CD14-positive monocyte (primary cell): ENCODE data around the gene ACOT7. TPM values are rescaled to one million over a fixed set of nuclear protein-coding genes. Genes with fewer than 3 reads are reported as not detected.

Experiments
- DNase-seq, 3 donors: peaks; one replicate each; pipeline ENCODE4 v3.0.0-alpha.2; 2011 to 2022
- H2AFZ ChIP-seq: 2 replicates; pipeline ENCODE4 v1.6.0; 2012; ENCODE audit warnings: mild to moderate bottlenecking, low read depth, low read length, inconsistent platforms; ENCODE audit not compliant: insufficient read depth, poor library complexity, severe bottlenecking
- H3K27ac ChIP-seq, 2 donors: 1 replicate in 1 of 2; 2 replicates in 1 of 2; pipeline ENCODE4 v1.5.1; 2012 to 2013; ENCODE audit warnings: low read length in 2 of 2, control low read depth in 1 of 2, inconsistent platforms in 1 of 2, low read depth in 1 of 2, mild to moderate bottlenecking in 1 of 2
- H3K27me3 ChIP-seq, 2 donors: one replicate each; pipeline versions ENCODE4 v1.6.0 to v1.6.1; 2011 to 2013; ENCODE audit warnings: low read length in 2 of 2; ENCODE audit not compliant: control insufficient read depth in 2 of 2, insufficient read depth in 2 of 2
- H3K36me3 ChIP-seq, 2 donors: replicated peaks in 1 of 2; 1 replicate in 1 of 2; 2 replicates in 1 of 2; pipeline versions ENCODE4 v1.5.1 to v1.6.1; 2012 to 2013; ENCODE audit warnings: low read length in 2 of 2, control low read depth in 1 of 2, inconsistent platforms in 1 of 2, mild to moderate bottlenecking in 1 of 2; ENCODE audit not compliant: insufficient read depth in 2 of 2, control insufficient read depth in 1 of 2
- H3K4me1 ChIP-seq, 2 donors: 1 replicate in 1 of 2; 2 replicates in 1 of 2; pipeline versions ENCODE4 v1.5.1 to v1.6.1; 2012 to 2013; ENCODE audit warnings: low read length in 2 of 2, control low read depth in 1 of 2, inconsistent platforms in 1 of 2, mild to moderate bottlenecking in 1 of 2, moderate library complexity in 1 of 2; ENCODE audit not compliant: insufficient read depth in 2 of 2, control insufficient read depth in 1 of 2
- H3K4me2 ChIP-seq: replicated peaks from 2 replicates; pipeline ENCODE3; 2012; ENCODE audit warnings: low read length, moderate library complexity, mild to moderate bottlenecking; ENCODE audit not compliant: poor library complexity, severe bottlenecking; ENCODE audit errors: extremely low read depth
- H3K4me3 ChIP-seq, 3 experiments: fragments of 200-600 bp in 1 of 3; sonication (generic) in 1 of 3; replicated peaks in 1 of 3; 1 replicate in 2 of 3; 2 replicates in 1 of 3; pipeline ENCODE4 v1.5.1; 2011 to 2013; ENCODE audit warnings: low read length in 3 of 3, mild to moderate bottlenecking in 3 of 3, control low read depth in 2 of 3, low read depth in 2 of 3, inconsistent platforms in 1 of 3, moderate library complexity in 1 of 3
- H3K79me2 ChIP-seq: 2 replicates; pipeline ENCODE4 v1.6.0; 2012; ENCODE audit warnings: mild to moderate bottlenecking, control low read depth, inconsistent platforms, low read length, moderate library complexity; ENCODE audit not compliant: insufficient read depth
- H3K9ac ChIP-seq: 2 replicates; pipeline ENCODE4 v1.6.0; 2017; ENCODE audit warnings: low read length, mild to moderate bottlenecking; ENCODE audit not compliant: insufficient read depth, poor library complexity, severe bottlenecking
- H3K9me3 ChIP-seq, 2 donors: replicated peaks in 1 of 2; 1 replicate in 1 of 2; 2 replicates in 1 of 2; pipeline versions ENCODE4 v1.5.1 to v1.6.1; 2012 to 2013; ENCODE audit warnings: low read length in 2 of 2, control low read depth in 1 of 2; ENCODE audit not compliant: control insufficient read depth in 1 of 2, insufficient read depth in 1 of 2
- H4K20me1 ChIP-seq: 2 replicates; pipeline ENCODE4 v1.6.0; 2012; ENCODE audit warnings: mild to moderate bottlenecking, low read length, control low read depth, moderate library complexity; ENCODE audit not compliant: insufficient read depth
- H3K27ac Mint-ChIP-seq, 7 donors: one replicate each; pipeline ENCODE4 v1.8.0; 2020; ENCODE audit warnings: mild to moderate bottlenecking in 7 of 7, mixed read lengths in 7 of 7, moderate library complexity in 6 of 7, inconsistent platforms in 2 of 7
- H3K27me3 Mint-ChIP-seq, 3 donors: one replicate each; pipeline ENCODE4 v1.8.0; 2021 to 2022; ENCODE audit warnings: low read depth in 3 of 3, mild to moderate bottlenecking in 3 of 3, mixed read lengths in 3 of 3, moderate library complexity in 3 of 3, inconsistent platforms in 1 of 3
- H3K36me3 Mint-ChIP-seq, 2 donors: one replicate each; pipeline ENCODE4 v1.8.0; 2020; ENCODE audit warnings: mixed read lengths in 2 of 2, inconsistent platforms in 1 of 2, mild to moderate bottlenecking in 1 of 2
- H3K4me1 Mint-ChIP-seq: one replicate; pipeline ENCODE4 v1.8.0; 2020; ENCODE audit warnings: mild to moderate bottlenecking, mixed read lengths
- H3K4me3 Mint-ChIP-seq, 2 donors: one replicate each; pipeline ENCODE4 v1.8.0; 2020; ENCODE audit warnings: mild to moderate bottlenecking in 2 of 2, mixed read lengths in 2 of 2, moderate library complexity in 1 of 2
- H3K9me3 Mint-ChIP-seq, 7 donors: one replicate each; pipeline ENCODE4 v1.8.0; 2020 to 2022; ENCODE audit warnings: mixed read lengths in 7 of 7, mild to moderate bottlenecking in 6 of 7, moderate library complexity in 6 of 7, inconsistent platforms in 2 of 7
- CTCF ChIP-seq: fragments of 200-600 bp; IDR thresholded peaks from one replicate; pipeline ENCODE4 v1.8.0; 2022; ENCODE audit warnings: antibody characterized with exemption, mild to moderate bottlenecking
- WGBS: methylation state at CpG from one replicate; pipeline ENCODE4 v1.1.5; 2013; ENCODE audit warnings: missing lambda C conversion rate; ENCODE audit not compliant: insufficient coverage; 5-methylcytosine and 5-hydroxymethylcytosine counted together
- intact Hi-C, 2 donors: fragments of 100-400 bp; cut with micrococcal nuclease; formaldehyde crosslinking; loops; one replicate each; pipeline versions ENCODE4 v1.15.0 to v1.15.1; 2023
- polyA plus RNA-seq, 3 donors: library from polyadenylated mRNA; depleted of rRNA in 1 of 3; unstranded in 2 of 3; stranded (reverse) in 1 of 3; fragments of 300-500 nt in 2 of 3; fragments of >200 nt in 1 of 3; fragmentation: Illumina TruSeq in 2 of 3; gene quantifications; 1 replicate in 2 of 3; 2 replicates in 1 of 3; pipeline ENCODE4 v1.2.3, GENCODE V29; 2012 to 2021

ACOT7 gene
- polyA plus RNA-seq, 3 donors: 0.63 to 4.3 (median 1.4) TPM

DNA sequence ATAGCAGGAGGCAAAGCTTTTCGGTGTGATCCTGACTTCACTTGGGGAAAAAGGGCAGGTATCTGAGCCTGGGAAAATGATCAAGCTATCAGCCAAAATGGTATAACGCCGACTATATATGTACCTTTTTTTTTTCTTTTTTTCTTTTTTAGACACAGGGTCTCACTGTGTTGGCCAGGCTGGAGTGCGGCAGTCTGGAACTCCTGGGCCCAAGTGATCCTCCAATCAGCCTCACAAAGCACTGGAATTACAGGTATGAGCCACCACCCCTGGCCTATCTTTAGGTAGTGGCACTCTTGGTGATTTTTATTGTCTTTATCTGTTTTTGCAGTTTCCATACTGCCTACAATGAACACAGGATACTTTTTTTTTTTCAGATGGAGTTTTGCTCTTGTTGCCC is 156.5 kb downstream of the ACOT7 start:
- Mint-ChIP-seq H3K27me3 (peaks cover 45 to 49% (median 47%) of the 10 kb centered on the region in 3 donors), H3K4me1 (peaks cover 19% of the 10 kb centered on the region), H3K27ac (no peak overlapping the region), H3K4me3 (peak overlapping the region in 1 of 2 donors; percentile 46), H3K36me3 (peaks cover 15 to 20% of the 10 kb centered on the region in 2 donors), H3K9me3 (peaks cover 0 to 16% (median 5%) of the 10 kb centered on the region in 7 donors)
- peaks cover 0 to 8% of the 10 kb centered on the region in 2 donors for H3K9me3 ChIP-seq
- peaks cover 13 to 20% of the 10 kb centered on the region in 2 donors for H3K36me3 ChIP-seq
- no peak for TF ChIP-seq CTCF
- no peak overlapping the region for H3K4me3 ChIP-seq
- no peak overlapping the region for H3K27ac ChIP-seq
- no peak overlapping the region for H3K9ac ChIP-seq
- peaks cover 21 to 37% of the 10 kb centered on the region in 2 donors for H3K27me3 ChIP-seq
- H3K79me2 ChIP-seq: peaks cover 11% of the 10 kb centered on the region
- no peak overlapping the region for H3K4me2 ChIP-seq
- 100% methylated on average over 2 of the region's 4 CpGs for WGBS
- intact Hi-C loops: no loop called here
- DNase-seq: no peak
- no peak overlapping the region for H2AFZ ChIP-seq
- H4K20me1 ChIP-seq: no peaks in the 10 kb centered on the region
- H3K4me1 ChIP-seq: peaks cover 13 to 17% of the 10 kb centered on the region in 2 donors

DNA sequence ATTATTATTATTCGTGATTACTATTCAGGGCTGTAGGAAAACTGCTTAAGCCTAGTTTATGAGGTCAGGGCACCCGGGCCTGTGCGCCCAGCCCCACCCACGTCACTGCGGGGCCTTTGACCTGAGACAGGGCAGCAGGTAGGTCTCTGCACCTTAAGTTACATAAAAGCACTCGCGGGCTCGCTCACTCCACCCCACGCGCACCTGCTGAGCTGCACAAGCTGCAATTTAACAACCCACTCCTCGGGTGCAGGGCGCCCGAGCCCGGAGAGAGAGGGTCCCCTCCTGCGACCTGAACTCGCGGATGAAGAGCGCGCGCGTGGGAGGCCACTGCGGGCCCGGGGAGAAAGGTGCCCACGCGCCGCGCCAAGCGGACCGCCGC is 158.3 kb downstream of the ACOT7 start:
- intact Hi-C loops: loop anchor here (2.0 kb wide), 2 partner anchors 34 to 36 kb away; partner anchors contain the start of gene RPL22 (in 1 of the 2)
- Mint-ChIP-seq H3K36me3 (peaks cover 23 to 38% of the 10 kb centered on the region in 2 donors), H3K4me3 (peak overlapping the region; percentile 85 to 92), H3K27ac (peak overlapping the region in 1 of 7 donors; percentile 40), H3K9me3 (peaks cover 0 to 6% (median 0%) of the 10 kb centered on the region in 7 donors), H3K27me3 (peaks cover 27 to 31% (median 29%) of the 10 kb centered on the region in 3 donors), H3K4me1 (peaks cover 12% of the 10 kb centered on the region)
- Histone ChIP-seq H3K79me2 (peaks cover 11% of the 10 kb centered on the region), H3K4me1 (peaks cover 13% of the 10 kb centered on the region in 2 donors), H2AFZ (peak overlapping the region; percentile 75), H3K4me3 (peak overlapping the region; percentile 57 to 81 (median 64)), H3K27ac (no peak overlapping the region), H3K27me3 (peaks cover 12 to 19% of the 10 kb centered on the region in 2 donors), H3K4me2 (peak overlapping the region; percentile 86), H3K9ac (peak overlapping the region; percentile 71), H4K20me1 (no peaks in the 10 kb centered on the region), H3K9me3 (no peaks in the 10 kb centered on the region), H3K36me3 (peaks cover 21 to 38% of the 10 kb centered on the region in 2 donors)
- no peak for DNase-seq
- no peak for TF ChIP-seq CTCF
- WGBS: under 1% methylated on average over 29 of the region's 30 CpGs
